Activated CD4-positive, alpha-beta T cell treated with anti-CD3 and anti-CD28 coated beads, Interleukin-2, amount 10 ng/mL, durations not matched to agents 24 days and 14 days (primary cell): ENCODE results near the gene COL12A1. TPM values are rescaled to one million over a fixed set of nuclear protein-coding genes. Genes with fewer than 3 reads are reported as not detected.

ENCODE experiments used
- DNase-seq: peaks from one replicate; pipeline ENCODE4 v3.0.0; 2022
- H3K27ac Mint-ChIP-seq: one replicate; pipeline ENCODE4 v1.8.0; 2022; ENCODE audit warnings: mild to moderate bottlenecking, mixed read lengths
- H3K27me3 Mint-ChIP-seq: one replicate; pipeline ENCODE4 v1.8.0; 2022; ENCODE audit warnings: mixed read lengths
- H3K36me3 Mint-ChIP-seq: one replicate; pipeline ENCODE4 v1.8.0; 2022; ENCODE audit warnings: low read depth, mild to moderate bottlenecking, mixed read lengths
- H3K4me1 Mint-ChIP-seq: one replicate; pipeline ENCODE4 v1.8.0; 2021; ENCODE audit warnings: mixed read lengths
- H3K4me3 Mint-ChIP-seq: one replicate; pipeline ENCODE4 v1.8.0; 2022; ENCODE audit warnings: mild to moderate bottlenecking, moderate library complexity, mixed read lengths
- H3K9me3 Mint-ChIP-seq: one replicate; pipeline ENCODE4 v1.8.0; 2021; ENCODE audit warnings: mixed read lengths
- intact Hi-C: fragments of 100-400 bp; cut with micrococcal nuclease; formaldehyde crosslinking; loops from one replicate; pipeline ENCODE4 v1.15.1; 2023
- total RNA-seq: library from RNA; stranded (reverse); gene quantifications from 2 replicates; pipeline ENCODE4 v1.2.3, GENCODE V29; 2022

The COL12A1 gene
- total RNA-seq, 1 donor from 2014 or later = 0.05 TPM

DNA sequence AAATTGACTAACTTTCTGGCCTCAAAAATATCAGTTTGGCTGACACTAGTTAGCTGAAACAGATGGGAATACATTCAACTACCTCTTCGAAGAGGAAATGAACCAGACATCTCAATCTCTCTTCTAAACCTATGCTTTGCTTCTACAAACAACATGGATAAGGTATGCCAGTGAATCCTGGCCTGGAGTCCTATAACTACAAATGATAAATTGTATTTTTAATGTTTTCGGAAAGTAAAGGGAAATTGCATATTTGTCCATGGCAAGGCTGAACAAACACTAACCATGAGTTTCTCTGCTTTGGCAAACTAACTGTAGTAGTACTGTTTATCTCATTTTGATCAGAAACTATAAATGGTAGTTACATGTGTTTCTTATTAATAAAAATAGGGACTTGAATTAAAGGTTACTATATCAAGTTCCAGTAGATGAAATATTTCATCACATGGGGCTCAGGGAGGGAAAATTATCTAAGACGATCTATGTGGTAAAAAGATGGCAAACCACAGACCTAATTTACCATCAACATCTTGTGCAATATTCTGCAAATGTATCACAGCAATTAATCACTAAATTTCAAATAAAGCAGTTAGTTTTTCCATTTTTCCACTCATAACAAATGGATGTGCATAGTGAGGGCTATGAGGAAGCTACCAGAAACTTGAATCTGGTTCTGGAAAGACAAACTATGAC lies 76.8 kb downstream of the COL12A1 start:
- Mint-ChIP-seq H3K4me1 (no peaks in the 10 kb centered on the region), H3K27me3 (no peaks in the 10 kb centered on the region), H3K27ac (no peak overlapping the region), H3K9me3 (no peaks in the 10 kb centered on the region), H3K4me3 (no peak overlapping the region), H3K36me3 (no peaks in the 10 kb centered on the region)
- intact Hi-C loops = no loop called here
- DNase-seq = no peak

- Mint-ChIP-seq H3K36me3 (no peaks in the 10 kb centered on the region), H3K27ac (no peak overlapping the region), H3K4me3 (no peak overlapping the region), H3K9me3 (no peaks in the 10 kb centered on the region), H3K4me1 (no peaks in the 10 kb centered on the region), H3K27me3 (no peaks in the 10 kb centered on the region)
- DNase-seq = no peak
- intact Hi-C loops = no loop called here
Measured at GRCh38 chr6:75126518-75126917, 79.3 kb downstream of the COL12A1 start.

- intact Hi-C loops = no loop called here
- Mint-ChIP-seq H3K4me1 (no peaks in the 10 kb centered on the region), H3K9me3 (no peaks in the 10 kb centered on the region), H3K36me3 (no peaks in the 10 kb centered on the region), H3K27ac (no peak overlapping the region), H3K27me3 (no peaks in the 10 kb centered on the region), H3K4me3 (no peak overlapping the region)
- DNase-seq = no peak
Measured at GRCh38 chr6:75124983-75125382, 80.9 kb downstream of the COL12A1 start.

DNA sequence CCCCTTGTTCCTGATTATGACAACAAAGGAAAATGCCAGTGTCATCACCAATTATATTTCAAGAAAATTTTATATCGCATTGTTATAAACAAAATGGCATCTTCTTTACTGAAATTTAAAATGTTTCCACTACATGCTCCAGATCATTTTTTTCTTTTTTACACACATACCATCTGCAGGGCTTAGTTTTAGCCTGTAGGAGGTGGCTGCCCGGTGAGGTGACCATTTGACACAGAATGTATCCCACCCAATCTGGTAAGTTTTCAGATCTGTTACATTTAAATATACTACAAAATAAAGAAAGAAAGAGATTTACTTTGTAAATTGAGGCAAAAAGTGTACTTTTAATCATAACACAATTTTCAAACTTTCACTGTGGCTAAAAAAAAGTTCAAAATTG lies 81.8 kb downstream of the COL12A1 start:
- Mint-ChIP-seq H3K36me3 (no peaks in the 10 kb centered on the region), H3K4me1 (no peaks in the 10 kb centered on the region), H3K4me3 (no peak overlapping the region), H3K9me3 (no peaks in the 10 kb centered on the region), H3K27ac (no peak overlapping the region), H3K27me3 (no peaks in the 10 kb centered on the region)
- no peak for DNase-seq
- intact Hi-C loops = no loop called here

DNA sequence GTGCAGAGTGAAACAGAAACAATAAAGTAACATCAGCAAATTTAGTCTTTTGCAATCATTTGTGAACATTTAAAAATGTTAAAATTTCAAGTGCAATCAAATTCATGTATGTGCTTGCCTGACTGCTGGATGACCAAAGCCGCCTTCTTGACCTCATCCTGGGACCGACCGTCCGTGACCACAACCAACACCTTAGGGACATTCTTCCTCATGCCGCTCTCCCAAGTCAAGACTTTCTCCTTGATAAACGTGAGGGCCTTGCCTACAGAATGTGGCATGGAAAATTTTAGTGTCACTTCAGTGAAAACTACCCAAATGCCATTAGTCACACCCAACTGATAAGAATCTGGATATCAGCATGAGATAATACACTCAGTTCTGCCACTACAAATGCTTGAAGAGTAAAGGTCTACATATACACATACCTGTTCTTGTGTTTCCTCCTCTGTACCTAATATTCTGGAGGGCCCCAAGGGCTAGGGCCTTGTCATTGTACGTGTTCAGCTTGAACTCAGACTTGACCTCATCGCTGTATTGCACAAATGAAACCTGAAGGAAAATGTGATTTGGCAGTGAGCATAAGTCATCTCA lies 86.8 kb downstream of the COL12A1 start:
- intact Hi-C loops = no loop called here
- no peaks in the 10 kb centered on the region for H3K4me1 Mint-ChIP-seq

DNA sequence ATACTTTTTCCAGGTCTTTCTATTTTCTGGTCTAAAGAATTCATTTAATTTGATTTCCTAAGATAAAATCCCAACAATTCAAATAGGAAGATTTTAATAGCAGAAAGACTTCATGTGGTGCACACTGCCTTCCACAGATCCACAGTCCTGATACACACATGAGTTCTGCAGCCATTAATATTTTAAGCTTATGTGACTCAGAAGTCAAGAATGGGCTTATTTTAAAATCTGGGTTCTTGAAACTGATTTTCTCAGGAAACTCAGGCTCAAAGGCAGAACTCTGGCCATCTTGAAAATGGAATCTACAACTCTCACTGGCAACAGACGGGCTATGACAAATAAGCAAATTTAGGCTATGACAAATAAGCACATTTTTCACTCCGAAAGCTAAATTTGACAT lies 88.2 kb downstream of the COL12A1 start:
- no peaks in the 10 kb centered on the region for H3K27me3 Mint-ChIP-seq
- no peak overlapping the region for H3K27ac Mint-ChIP-seq
- DNase-seq = peak; percentile 12
- H3K9me3 Mint-ChIP-seq = no peaks in the 10 kb centered on the region
- no peaks in the 10 kb centered on the region for H3K36me3 Mint-ChIP-seq
- no peak overlapping the region for H3K4me3 Mint-ChIP-seq
- intact Hi-C loops = no loop called here
- H3K4me1 Mint-ChIP-seq = no peaks in the 10 kb centered on the region

More for the DNA sequence above, 86.8 kb downstream of the COL12A1 start:
- no peaks in the 10 kb centered on the region for H3K27me3 Mint-ChIP-seq
- no peaks in the 10 kb centered on the region for H3K36me3 Mint-ChIP-seq
- H3K4me3 Mint-ChIP-seq = no peak overlapping the region
- no peaks in the 10 kb centered on the region for H3K9me3 Mint-ChIP-seq
- DNase-seq = no peak
- no peak overlapping the region for H3K27ac Mint-ChIP-seq

GRCh38 chr6:75116946-75117345 lies 88.9 kb downstream of the COL12A1 start:
- Mint-ChIP-seq H3K27ac (no peak overlapping the region), H3K36me3 (no peaks in the 10 kb centered on the region), H3K4me1 (no peaks in the 10 kb centered on the region), H3K27me3 (no peaks in the 10 kb centered on the region), H3K9me3 (no peaks in the 10 kb centered on the region), H3K4me3 (no peak overlapping the region)
- peak; percentile 1 for DNase-seq
- intact Hi-C loops = no loop called here

DNA sequence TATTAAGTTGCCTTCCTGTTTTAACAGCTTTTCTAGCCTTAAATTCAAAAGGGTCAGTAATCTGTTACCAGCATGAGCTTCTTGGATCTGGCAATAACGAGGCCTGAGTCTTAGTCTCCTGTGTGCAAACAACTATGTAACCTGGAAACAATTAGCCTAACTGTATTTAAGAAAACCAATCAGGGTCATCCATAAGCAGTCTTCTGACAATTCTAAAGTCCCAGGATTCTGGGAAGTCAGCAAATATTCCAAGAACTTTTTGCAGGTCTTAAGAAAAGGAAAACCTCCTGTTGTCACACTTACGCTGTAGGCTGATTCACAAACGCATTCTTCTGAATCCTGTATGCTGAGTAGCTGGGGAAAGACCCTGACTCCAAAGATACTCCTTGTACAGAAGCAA lies 90.4 kb downstream of the COL12A1 start:
- H3K9me3 Mint-ChIP-seq = no peaks in the 10 kb centered on the region
- intact Hi-C loops = no loop called here
- no peaks in the 10 kb centered on the region for H3K4me1 Mint-ChIP-seq
- H3K27ac Mint-ChIP-seq = no peak overlapping the region
- H3K36me3 Mint-ChIP-seq = no peaks in the 10 kb centered on the region
- no peak for DNase-seq
- no peak overlapping the region for H3K4me3 Mint-ChIP-seq
- no peaks in the 10 kb centered on the region for H3K27me3 Mint-ChIP-seq

DNA sequence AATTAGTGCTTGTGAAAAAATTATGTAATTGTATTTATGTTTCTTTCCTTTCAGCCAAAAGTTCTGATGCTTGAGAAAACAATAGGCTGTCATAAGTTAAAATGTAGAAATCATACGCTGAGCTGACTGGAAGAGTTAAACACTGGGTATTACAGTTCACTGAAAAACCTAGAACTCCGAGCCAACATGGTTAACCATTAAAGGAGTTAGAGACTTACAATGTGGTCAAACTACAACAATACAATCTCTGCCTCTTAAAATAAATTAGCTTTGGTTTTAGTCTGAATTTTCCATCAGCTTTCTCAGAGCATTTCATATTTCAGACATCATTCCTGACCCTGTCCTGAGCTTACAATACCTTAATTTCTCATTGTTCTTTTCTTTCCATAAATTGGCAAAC lies 91.0 kb downstream of the COL12A1 start:
- Mint-ChIP-seq H3K4me1 (no peaks in the 10 kb centered on the region), H3K27ac (no peak overlapping the region), H3K27me3 (no peaks in the 10 kb centered on the region), H3K4me3 (no peak overlapping the region), H3K9me3 (no peaks in the 10 kb centered on the region), H3K36me3 (no peaks in the 10 kb centered on the region)
- intact Hi-C loops = no loop called here
- peak; percentile 3 for DNase-seq

DNA sequence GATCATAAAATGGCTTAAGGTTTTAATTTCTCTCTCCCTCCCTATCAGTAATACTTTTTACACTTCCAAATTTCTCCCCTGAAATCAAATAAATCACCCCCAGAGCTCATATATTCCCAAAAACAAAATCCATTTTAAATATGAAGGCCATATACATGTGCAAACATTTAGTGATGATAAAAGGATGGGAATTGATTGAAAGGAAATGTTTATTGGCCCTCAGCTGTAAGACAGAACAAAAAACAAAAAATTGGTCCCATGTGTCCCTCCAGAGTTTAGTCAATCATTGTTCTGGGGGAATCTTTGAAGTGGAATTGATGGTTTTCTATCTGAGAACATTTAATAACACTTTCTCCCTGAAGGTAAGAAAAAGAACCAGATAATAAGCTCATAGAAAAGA lies 91.7 kb downstream of the COL12A1 start:
- intact Hi-C loops = no loop called here
- peak; percentile 2 for DNase-seq
- no peaks in the 10 kb centered on the region for H3K27me3 Mint-ChIP-seq
- H3K9me3 Mint-ChIP-seq = no peaks in the 10 kb centered on the region
- H3K27ac Mint-ChIP-seq = no peak overlapping the region
- H3K4me1 Mint-ChIP-seq = no peaks in the 10 kb centered on the region
- no peak overlapping the region for H3K4me3 Mint-ChIP-seq
- H3K36me3 Mint-ChIP-seq = no peaks in the 10 kb centered on the region

DNA sequence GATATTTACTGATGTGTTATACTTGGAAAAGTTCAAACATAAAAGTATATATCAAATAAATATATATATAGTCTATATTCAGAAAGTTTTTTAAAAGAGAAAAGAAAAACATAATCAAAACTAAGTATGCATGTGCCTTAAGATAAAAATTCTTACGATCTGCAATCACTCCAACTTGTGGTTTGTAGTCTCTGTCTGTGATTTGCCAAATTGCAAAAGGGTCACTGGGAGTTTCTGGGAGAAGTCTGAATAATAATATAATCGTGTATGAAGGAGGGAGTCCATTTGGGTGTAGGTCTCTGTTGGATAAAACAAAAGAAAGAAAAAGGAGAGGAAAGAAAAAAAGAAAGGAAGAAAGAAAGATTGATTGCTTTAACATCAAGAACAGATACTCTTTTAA lies 92.4 kb downstream of the COL12A1 start:
- no peak overlapping the region for H3K27ac Mint-ChIP-seq
- no peak overlapping the region for H3K4me3 Mint-ChIP-seq
- no peaks in the 10 kb centered on the region for H3K27me3 Mint-ChIP-seq
- no peaks in the 10 kb centered on the region for H3K36me3 Mint-ChIP-seq
- H3K4me1 Mint-ChIP-seq = no peaks in the 10 kb centered on the region
- DNase-seq = peak; percentile 6
- H3K9me3 Mint-ChIP-seq = no peaks in the 10 kb centered on the region
- intact Hi-C loops = no loop called here

DNA sequence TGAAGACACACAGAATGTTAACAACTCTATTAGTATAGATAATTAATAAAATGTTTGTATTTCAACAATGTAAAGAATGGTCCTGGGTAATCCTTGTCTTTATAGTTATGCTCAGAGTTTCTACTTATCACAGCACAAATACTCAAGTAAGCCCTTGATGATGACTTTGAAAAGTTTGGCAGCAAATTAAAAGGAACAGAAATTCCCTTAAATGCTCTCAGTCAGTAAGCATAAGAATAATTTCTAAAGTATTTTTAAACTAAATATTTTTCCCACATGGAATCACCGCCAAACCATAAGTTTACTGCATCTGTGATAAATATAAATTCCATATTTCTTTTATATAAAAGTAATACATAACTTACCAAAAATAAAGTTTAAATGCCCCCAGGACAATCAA lies 96.1 kb downstream of the COL12A1 start:
- H3K4me1 Mint-ChIP-seq = no peaks in the 10 kb centered on the region
- intact Hi-C loops = no loop called here

GRCh38 chr6:75109022-75109421 lies 96.8 kb downstream of the COL12A1 start:
- Mint-ChIP-seq H3K36me3 (no peaks in the 10 kb centered on the region), H3K9me3 (no peaks in the 10 kb centered on the region), H3K4me3 (no peak overlapping the region)

More for the DNA sequence above, 96.1 kb downstream of the COL12A1 start:
- H3K36me3 Mint-ChIP-seq = no peaks in the 10 kb centered on the region
- H3K27me3 Mint-ChIP-seq = no peaks in the 10 kb centered on the region
- no peaks in the 10 kb centered on the region for H3K9me3 Mint-ChIP-seq
- no peak overlapping the region for H3K27ac Mint-ChIP-seq
- no peak for DNase-seq
- no peak overlapping the region for H3K4me3 Mint-ChIP-seq

DNA sequence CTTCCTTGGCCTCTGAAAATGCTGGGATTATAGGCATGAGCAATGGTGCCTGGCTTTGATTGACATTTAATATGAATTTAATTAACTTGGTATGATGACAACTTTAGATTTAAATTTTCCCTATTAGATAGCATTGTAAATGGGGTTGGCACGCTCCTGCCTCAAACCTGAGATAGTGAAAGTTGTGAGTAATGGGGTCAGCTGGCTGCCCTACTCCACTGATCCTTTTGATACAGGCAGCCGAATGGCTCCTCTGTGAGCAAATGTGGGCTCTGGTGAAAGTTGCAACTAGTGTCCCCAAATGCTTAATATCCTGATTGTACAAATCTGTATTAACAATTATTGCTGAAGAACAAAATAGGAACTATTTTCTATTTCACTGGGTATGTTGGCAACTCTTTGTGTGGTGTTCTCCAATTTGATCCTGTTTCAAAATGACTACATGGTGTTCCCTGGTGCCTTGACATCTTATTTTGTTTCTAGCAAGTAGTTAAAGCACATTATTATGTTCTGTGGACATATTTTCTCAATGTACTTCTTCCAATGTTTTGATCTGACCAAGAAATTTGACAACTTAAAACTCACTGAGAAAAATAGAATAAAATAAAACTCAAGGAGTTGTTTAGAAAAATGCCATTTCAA lies 97.4 kb downstream of the COL12A1 start:
- no peak overlapping the region for H3K4me3 Mint-ChIP-seq
- no peak for DNase-seq
- no peak overlapping the region for H3K27ac Mint-ChIP-seq
- no peaks in the 10 kb centered on the region for H3K27me3 Mint-ChIP-seq
- H3K36me3 Mint-ChIP-seq = no peaks in the 10 kb centered on the region
- no peaks in the 10 kb centered on the region for H3K9me3 Mint-ChIP-seq
- H3K4me1 Mint-ChIP-seq = no peaks in the 10 kb centered on the region
- intact Hi-C loops = no loop called here

More at GRCh38 chr6:75109022-75109421, 96.8 kb downstream of the COL12A1 start:
- Mint-ChIP-seq H3K27ac (no peak overlapping the region), H3K27me3 (no peaks in the 10 kb centered on the region), H3K4me1 (no peaks in the 10 kb centered on the region)
- no peak for DNase-seq
- intact Hi-C loops = no loop called here
